SKM-1 (cell line): Measurements from ENCODE around the gene CCSER1.

Experiments used
- DNase-seq: peaks from one replicate; lab custom pipeline; 2025; ENCODE audit not compliant: unreplicated experiment; lab: John Stamatoyannopoulos, UW

CCSER1 gene

GRCh38 chr4:90540536-90540935, 413.3 kb downstream of the CCSER1 start:
- no peak for DNase-seq

GRCh38 chr4:90542216-90542615, 415.0 kb downstream of the CCSER1 start:
- DNase-seq: no peak

- no peak for DNase-seq
Measured at GRCh38 chr4:90543419-90544170, 416.4 kb downstream of the CCSER1 start.

DNA sequence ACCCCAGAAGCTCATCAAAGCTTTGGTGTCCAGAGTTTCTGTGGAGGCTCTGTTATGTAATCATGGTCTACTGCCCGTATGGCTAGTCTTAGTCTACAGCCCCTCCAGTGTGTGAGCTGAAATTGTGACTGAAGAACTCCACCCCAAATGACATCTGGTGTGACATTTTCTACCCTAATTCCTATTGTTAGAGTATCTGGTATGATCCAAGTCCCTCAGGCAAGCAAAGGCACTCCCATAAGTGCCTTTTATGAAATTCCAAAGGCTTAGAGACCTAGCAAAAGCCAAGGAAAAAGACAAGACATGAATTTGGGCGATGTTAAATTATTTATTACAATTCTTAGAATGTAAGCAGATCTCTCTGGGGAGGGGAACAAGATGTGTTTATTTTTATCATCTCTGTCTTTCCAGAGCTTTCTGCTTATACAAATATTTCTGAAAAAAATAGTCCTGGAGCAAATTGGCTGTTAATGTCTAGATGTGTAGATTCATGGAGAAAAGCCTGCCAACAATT, 417.4 kb downstream of the CCSER1 start:
- no peak for DNase-seq

DNA sequence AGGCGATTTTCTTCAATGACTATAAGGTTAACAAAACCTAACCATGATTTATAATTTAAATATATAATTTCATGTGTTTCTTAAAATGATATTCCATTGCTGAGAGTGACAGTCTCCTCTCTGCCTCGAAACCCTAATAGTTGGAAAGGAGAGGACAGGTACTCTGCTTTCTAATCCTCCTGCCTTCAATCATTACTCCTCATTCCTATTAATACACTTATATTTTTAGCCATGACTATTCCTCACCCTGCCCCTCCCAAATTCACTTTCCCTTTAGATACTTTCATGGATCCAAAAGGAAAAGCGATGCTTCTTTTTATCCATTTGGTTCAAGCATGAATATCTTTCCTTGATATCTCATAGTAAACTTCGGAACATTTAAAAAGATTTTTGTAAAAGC, 418.2 kb downstream of the CCSER1 start:
- no peak for DNase-seq

- no peak for DNase-seq
Measured at GRCh38 chr4:90546114-90546513, 418.9 kb downstream of the CCSER1 start.

- no peak for DNase-seq
Measured at GRCh38 chr4:90570615-90571014, 443.4 kb downstream of the CCSER1 start.

DNA sequence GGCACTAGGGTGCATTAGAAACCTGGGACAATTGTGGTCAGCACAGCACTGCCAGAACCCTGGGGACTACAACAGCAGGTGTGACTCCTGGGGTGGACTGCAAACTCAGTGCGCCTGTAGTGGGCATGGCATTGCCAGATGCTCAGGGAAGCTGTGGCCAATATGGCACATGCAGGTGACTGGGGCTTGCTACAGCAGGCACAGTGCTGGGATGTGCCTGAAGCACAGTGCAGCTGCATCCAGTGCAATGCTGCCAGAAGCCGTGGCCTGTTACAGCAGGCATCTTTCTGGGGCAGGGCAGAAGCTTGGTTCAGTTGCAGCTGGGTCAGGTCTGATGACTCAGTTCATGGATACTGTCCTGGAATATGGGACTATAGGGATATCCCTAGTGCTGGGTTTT, 445.8 kb downstream of the CCSER1 start:
- no peak for DNase-seq

DNA sequence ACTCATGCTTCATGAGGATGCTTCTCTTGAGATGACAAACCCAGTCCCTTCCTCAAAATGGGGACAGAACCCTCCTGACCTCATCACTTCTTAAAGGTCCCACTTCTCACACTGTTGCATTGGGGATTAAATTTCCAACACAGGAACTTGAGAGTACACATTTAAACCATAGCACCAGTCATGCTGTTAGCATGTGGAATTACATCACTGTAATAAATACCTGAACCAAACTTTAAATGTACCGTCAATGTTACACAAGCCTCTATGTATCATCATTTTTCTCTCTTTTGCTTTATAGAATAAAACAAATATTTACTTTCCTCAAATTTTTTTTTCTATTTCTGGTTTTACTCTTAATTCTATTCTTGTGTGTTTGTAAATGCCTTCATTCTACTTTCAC, 448.2 kb downstream of the CCSER1 start:
- DNase-seq: no peak

- no peak for DNase-seq
Measured at GRCh38 chr4:90580326-90580725, 453.1 kb downstream of the CCSER1 start.

DNA sequence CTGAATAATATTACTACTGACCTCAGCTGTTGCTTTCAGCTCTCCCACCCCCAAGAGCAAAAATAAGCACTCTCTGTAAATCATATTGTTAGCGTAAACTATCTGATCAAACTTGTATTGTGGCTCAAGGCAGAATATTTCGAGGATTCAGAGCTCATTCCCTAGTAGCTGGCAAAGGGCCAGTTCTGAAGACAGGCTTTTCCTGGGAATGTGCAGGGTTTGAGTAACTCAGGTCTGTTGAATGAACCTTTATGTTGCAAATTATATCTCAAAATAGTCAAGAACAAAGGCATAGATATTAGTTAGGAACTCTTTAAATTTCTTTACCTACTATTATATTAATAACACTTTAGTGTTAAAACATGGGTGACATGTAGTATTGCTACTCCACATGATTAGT, 454.9 kb downstream of the CCSER1 start:
- DNase-seq: no peak

- DNase-seq: no peak
Measured at GRCh38 chr4:90584051-90584450, 456.9 kb downstream of the CCSER1 start.

DNA sequence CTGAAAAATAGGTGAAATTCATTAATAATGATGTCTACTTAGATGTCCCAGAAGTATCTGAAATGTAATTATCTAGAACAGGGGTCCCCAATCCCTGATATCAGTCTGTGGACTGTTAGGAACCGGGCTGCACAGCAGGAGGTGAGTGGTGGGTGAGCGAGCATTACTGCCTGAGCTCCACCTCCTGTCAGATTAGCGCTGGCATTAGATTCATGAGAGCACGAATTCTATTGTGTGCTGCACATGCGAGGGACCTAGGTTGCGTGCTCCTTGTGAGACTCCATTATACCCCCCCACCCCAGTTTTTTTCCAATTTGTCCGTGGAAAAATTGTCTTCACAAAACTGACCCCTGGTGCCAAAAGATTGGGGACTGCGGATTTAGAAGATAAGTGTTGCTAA, 458.8 kb downstream of the CCSER1 start:
- no peak for DNase-seq

DNA sequence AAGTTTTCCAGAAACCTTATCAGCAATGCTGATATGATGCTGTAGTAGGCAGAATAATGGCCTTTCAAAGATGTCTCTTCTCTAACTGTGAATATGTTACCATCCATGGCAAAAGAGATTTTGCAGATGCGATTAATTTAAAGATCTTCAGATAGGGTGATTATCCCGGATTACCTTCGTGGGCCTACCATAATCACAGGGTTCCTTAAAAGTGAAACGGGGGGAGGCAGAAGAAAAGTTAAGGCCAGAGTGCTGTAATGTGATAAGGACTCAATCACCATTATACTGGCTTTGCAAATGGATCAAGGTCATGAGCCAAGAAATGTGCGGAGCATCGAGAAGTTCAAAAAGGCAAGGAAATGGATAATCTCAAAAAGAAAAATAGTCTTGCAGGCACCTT, 459.6 kb downstream of the CCSER1 start:
- DNase-seq: no peak

- no peak for DNase-seq
Measured at GRCh38 chr4:90597927-90598326, 470.7 kb downstream of the CCSER1 start.

DNA sequence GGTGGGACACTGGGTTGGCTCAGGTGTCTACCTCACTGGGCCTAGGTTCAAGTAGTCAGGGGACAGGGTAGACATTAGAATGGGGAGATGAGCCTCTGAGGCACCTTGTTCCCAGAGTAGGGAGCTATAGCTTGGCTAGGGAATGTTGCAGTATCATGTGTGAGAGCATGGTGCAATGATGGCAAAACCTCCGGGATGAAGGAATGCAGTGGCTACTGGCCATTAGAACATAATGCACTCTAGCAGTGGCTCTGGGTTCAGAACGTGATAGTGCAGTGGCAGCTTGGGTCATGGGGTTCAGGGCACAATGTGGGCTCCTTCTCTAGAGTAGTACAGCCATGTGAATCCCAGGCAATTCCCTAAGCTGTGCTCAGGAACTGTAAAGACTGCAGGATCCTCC, 471.5 kb downstream of the CCSER1 start:
- no peak for DNase-seq

DNA sequence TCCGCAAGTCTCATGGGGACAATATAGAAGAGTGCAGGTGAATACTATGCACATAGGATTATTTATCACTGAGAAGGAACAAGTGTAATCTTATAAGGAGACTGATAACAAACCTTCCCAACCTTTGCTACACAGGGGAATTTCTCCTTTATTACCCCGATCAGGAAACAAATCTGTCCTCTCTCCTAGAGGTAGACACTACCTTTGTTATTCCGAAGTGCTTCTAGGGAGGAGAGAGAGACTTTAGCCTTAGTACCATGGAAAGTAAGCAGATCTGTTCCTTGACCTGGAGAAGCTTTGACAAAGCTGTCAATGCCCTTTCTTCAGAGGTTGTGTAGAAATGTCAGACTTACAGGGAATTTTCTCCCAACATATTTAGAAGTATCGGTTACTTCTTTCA, 475.5 kb downstream of the CCSER1 start:
- no peak for DNase-seq

DNA sequence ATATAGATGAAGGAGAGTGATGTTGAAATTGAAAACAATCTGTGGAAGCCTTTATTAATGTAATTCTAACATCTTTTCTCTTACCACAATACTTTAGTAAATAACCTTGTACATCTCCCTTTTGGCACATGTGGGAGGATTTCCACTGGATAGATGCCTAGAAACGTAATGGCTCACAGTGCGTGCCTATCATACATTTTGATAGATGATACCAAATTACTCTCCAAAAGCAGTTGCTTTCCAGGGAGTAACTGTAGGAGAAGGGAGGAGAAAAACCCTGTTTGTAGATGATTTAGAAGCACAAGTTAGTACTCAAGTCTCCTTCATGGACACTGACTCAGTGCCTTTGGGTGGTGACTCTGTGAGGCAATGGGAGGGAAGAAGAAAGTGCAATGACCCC, 476.3 kb downstream of the CCSER1 start:
- no peak for DNase-seq

DNA sequence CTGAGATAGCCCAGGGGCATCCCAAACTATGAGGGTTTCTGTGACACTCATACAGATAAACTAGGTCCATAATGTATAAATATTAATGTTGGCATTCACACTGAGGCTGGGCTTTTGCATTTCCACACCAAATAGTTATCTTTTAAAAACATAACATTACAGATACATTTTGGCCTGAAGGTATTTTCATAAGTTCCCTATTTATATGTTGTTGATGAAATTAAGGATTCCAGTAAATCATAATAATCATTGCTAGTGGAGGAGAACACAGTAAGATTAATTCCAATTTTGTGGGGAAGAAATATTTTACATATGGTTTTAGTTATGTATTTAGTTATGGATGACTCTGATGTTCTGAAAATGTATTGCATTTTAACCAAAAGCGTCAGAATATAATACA, 479.6 kb downstream of the CCSER1 start:
- no peak for DNase-seq

DNA sequence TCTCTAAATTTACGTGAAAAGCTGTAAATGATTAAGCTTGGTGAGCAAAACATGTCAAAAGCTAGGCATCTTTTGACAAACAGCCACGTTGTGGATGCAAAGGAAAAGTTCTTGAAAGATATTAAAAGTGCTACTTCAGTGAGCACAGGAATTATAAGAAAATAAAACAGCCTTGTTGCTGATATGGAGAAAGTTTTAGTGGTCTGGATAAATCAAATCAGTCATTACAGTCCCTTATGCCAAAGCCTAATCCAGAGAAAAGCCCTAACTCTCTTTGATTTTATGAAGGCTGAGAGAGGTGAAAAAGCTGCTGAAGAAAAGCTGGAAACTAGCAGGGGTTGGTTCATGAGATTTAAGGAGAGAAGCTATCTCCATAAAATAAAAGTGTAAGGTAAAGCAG, 487.2 kb downstream of the CCSER1 start:
- no peak for DNase-seq

GRCh38 chr4:90621080-90621479, 493.9 kb downstream of the CCSER1 start:
- DNase-seq: no peak

DNA sequence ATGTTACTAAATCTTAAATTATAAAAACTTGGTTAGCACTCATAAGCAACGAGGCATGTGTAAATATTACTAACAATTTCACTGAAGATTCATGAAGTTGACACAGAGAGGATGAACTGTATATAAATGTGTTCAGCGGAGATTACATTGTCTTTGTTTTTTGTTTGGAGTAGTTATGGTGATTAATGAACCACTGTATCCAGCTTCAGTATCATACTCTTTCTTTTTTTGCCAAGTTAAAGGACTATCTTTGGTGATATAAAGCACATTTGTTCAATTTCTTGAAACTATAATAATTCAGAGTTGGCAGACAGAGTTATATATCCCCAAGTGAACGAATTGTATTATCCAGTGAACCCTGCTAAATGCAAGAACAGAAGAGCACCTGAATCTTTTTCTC, 497.6 kb downstream of the CCSER1 start:
- DNase-seq: no peak
